Esophagus squamous epithelium (tissue), 4 donors: ENCODE data around the gene ULK4.

Source experiments
- POLR2A ChIP-seq, 4 donors: fragments of 450-650 bp; IDR thresholded peaks; one replicate each; pipeline ENCODE4 v1.6.1; 2017; ENCODE audit warnings: antibody characterized with exemption in 4 of 4, mild to moderate bottlenecking in 4 of 4, moderate library complexity in 3 of 4
- TF ChIP-seq, protein P1 (sequence below), 6 experiments: fragments of 450-650 bp in 4 of 6; fragments of 200-600 bp in 2 of 6; sonication (generic) in 2 of 6; IDR thresholded peaks; one replicate each; pipeline ENCODE4 v1.5.1; 2016 to 2019; ENCODE audit warnings: antibody characterized with exemption in 6 of 6, mild to moderate bottlenecking in 4 of 6, moderate library complexity in 4 of 6

DNA sequence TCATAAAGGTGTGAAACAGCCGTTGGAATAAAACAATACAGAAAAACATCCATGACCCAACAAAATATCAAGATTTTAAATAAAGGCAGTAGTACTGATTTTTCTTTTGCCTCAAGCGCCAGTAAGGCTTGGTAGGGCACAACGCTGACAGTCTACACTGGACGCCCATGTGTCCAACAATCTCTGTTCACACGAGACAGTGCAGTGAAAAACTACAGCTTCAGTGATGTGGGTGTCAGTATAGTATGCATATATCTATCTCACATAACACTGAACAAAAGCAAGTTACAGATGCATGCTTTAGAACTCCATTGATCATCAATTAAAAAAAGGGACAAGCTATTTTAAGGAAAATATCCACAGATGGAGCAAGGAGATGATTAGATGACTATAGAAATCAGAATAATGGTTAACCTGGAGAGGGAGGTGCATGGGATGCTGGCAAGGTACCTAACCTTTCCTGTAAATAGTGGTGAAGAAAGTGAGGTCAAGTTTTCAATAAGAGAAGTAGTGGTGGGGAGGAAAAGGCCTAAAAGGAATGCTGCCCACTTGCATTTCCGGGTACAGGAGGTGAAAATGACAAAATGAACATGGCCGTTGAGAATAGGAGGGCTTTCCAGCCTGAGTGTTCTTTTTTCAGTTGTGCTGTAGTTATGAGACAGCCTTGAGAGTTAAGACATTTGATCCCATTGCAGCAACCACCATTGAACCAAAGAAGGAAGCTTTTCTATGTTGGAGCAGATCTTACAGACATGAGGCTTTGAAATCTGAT, 719.9 kb downstream of the ULK4 start:
- no peak for TF ChIP-seq POLR2A (IDR thresholded peaks at IDR 0.05)
- TF ChIP-seq, protein P1, sequence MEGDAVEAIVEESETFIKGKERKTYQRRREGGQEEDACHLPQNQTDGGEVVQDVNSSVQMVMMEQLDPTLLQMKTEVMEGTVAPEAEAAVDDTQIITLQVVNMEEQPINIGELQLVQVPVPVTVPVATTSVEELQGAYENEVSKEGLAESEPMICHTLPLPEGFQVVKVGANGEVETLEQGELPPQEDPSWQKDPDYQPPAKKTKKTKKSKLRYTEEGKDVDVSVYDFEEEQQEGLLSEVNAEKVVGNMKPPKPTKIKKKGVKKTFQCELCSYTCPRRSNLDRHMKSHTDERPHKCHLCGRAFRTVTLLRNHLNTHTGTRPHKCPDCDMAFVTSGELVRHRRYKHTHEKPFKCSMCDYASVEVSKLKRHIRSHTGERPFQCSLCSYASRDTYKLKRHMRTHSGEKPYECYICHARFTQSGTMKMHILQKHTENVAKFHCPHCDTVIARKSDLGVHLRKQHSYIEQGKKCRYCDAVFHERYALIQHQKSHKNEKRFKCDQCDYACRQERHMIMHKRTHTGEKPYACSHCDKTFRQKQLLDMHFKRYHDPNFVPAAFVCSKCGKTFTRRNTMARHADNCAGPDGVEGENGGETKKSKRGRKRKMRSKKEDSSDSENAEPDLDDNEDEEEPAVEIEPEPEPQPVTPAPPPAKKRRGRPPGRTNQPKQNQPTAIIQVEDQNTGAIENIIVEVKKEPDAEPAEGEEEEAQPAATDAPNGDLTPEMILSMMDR (IDR thresholded peaks at IDR 0.05): no peak
